H9 (cell line): Measurements from ENCODE around the gene IFNK. TPM values are rescaled to one million over a fixed set of nuclear protein-coding genes. Genes with fewer than 3 reads are reported as not detected.

ENCODE experiments used
- DNase-seq: peaks from one replicate; pipeline ENCODE4 v3.0.0-alpha.2; 2017
- H2AFZ ChIP-seq: one replicate; pipeline ENCODE4 v1.6.1; 2013; ENCODE audit warnings: mild to moderate bottlenecking, low read length, control low read depth, moderate library complexity
- H2AK5ac ChIP-seq: 2 replicates; pipeline ENCODE4 v1.6.1; 2013; ENCODE audit warnings: low read length, control low read depth, mixed read lengths; ENCODE audit not compliant: insufficient read length
- H2BK120ac ChIP-seq: one replicate; pipeline ENCODE4 v1.6.1; 2013; ENCODE audit warnings: low read depth, mild to moderate bottlenecking, low read length, control low read depth, inconsistent platforms; ENCODE audit not compliant: poor library complexity, severe bottlenecking
- H2BK12ac ChIP-seq: 2 replicates; pipeline ENCODE4 v1.6.1; 2013; ENCODE audit warnings: low read length, control low read depth, mixed read lengths, low read depth; ENCODE audit not compliant: insufficient read length
- H2BK15ac ChIP-seq: 2 replicates; pipeline ENCODE4 v1.6.1; 2013; ENCODE audit warnings: low read depth, low read length, control low read depth
- H2BK20ac ChIP-seq: one replicate; pipeline ENCODE4 v1.6.1; 2013; ENCODE audit warnings: low read depth, mild to moderate bottlenecking, low read length, control low read depth, inconsistent platforms; ENCODE audit not compliant: poor library complexity, severe bottlenecking
- H2BK5ac ChIP-seq: 2 replicates; pipeline ENCODE4 v1.6.1; 2013; ENCODE audit warnings: low read length, control low read depth, mixed read lengths; ENCODE audit not compliant: insufficient read length
- H3K14ac ChIP-seq: 2 replicates; pipeline ENCODE4 v1.6.1; 2013; ENCODE audit warnings: low read length, control low read depth; ENCODE audit not compliant: insufficient read depth
- H3K18ac ChIP-seq: 2 replicates; pipeline ENCODE4 v1.6.1; 2013; ENCODE audit warnings: low read depth, mild to moderate bottlenecking, mixed read lengths, low read length, control low read depth; ENCODE audit not compliant: insufficient read length
- H3K23ac ChIP-seq: 2 replicates; pipeline ENCODE4 v1.6.1; 2013; ENCODE audit warnings: low read length, control low read depth, mixed read lengths, low read depth; ENCODE audit not compliant: insufficient read length
- H3K23me2 ChIP-seq: 2 replicates; pipeline ENCODE4 v1.6.1; 2013; ENCODE audit warnings: low read depth, mild to moderate bottlenecking, mixed read lengths, low read length, control low read depth; ENCODE audit not compliant: insufficient read length, poor library complexity, severe bottlenecking
- H3K27ac ChIP-seq: 2 replicates; pipeline ENCODE4 v1.5.1; 2013; ENCODE audit warnings: low read length, control low read depth, mixed read lengths, low read depth; ENCODE audit not compliant: insufficient read length
- H3K27me3 ChIP-seq: 2 replicates; pipeline ENCODE4 v1.6.1; 2013; ENCODE audit warnings: low read length, control low read depth, inconsistent platforms; ENCODE audit not compliant: insufficient read depth
- H3K4ac ChIP-seq: 2 replicates; pipeline ENCODE4 v1.6.1; 2013; ENCODE audit warnings: low read depth, mild to moderate bottlenecking, control low read depth, inconsistent platforms, low read length, moderate library complexity
- H3K4me1 ChIP-seq: 2 replicates; pipeline ENCODE4 v1.6.1; 2013; ENCODE audit warnings: low read length, control low read depth, inconsistent platforms; ENCODE audit not compliant: insufficient read depth
- H3K4me2 ChIP-seq: 2 replicates; pipeline ENCODE4 v1.6.1; 2013; ENCODE audit warnings: low read length, control low read depth, mixed read lengths; ENCODE audit not compliant: insufficient read length, insufficient read depth
- H3K56ac ChIP-seq: 2 replicates; pipeline ENCODE4 v1.6.1; 2013; ENCODE audit warnings: low read depth, mild to moderate bottlenecking, mixed read lengths, low read length, control low read depth; ENCODE audit not compliant: insufficient read length
- H3K79me1 ChIP-seq: 2 replicates; pipeline ENCODE4 v1.6.1; 2013; ENCODE audit warnings: low read depth, mild to moderate bottlenecking, moderate library complexity, low read length, control low read depth, inconsistent platforms; ENCODE audit not compliant: insufficient read depth, poor library complexity, severe bottlenecking
- H3K79me2 ChIP-seq: 2 replicates; pipeline ENCODE4 v1.6.1; 2013; ENCODE audit warnings: low read length, control low read depth, inconsistent platforms; ENCODE audit not compliant: insufficient read depth
- H3K9ac ChIP-seq: 2 replicates; pipeline ENCODE4 v1.6.1; 2013; ENCODE audit warnings: low read length, control low read depth, mixed read lengths; ENCODE audit not compliant: insufficient read length; ENCODE audit errors: extremely low read depth
- H3K9me3 ChIP-seq: one replicate; pipeline ENCODE4 v1.6.1; 2013; ENCODE audit warnings: low read depth, low read length, inconsistent platforms; ENCODE audit not compliant: control insufficient read depth
- H3T11ph ChIP-seq: one replicate; pipeline ENCODE4 v1.6.1; 2013; ENCODE audit warnings: mild to moderate bottlenecking, low read length, control low read depth, inconsistent platforms
- H4K20me1 ChIP-seq: one replicate; pipeline ENCODE4 v1.6.1; 2013; ENCODE audit not compliant: control insufficient read depth, insufficient read length, insufficient read depth
- H4K5ac ChIP-seq: 2 replicates; pipeline ENCODE4 v1.6.1; 2013; ENCODE audit warnings: low read depth, mild to moderate bottlenecking, mixed read lengths, low read length, control low read depth; ENCODE audit not compliant: insufficient read length
- H4K8ac ChIP-seq: replicated peaks from 2 replicates; pipeline ENCODE4 v1.6.1; 2013; ENCODE audit warnings: low read length, control low read depth, mixed read lengths, low read depth; ENCODE audit not compliant: insufficient read length
- H4K91ac ChIP-seq: 2 replicates; pipeline ENCODE4 v1.6.1; 2013; ENCODE audit warnings: low read depth, mild to moderate bottlenecking, moderate library complexity, mixed read lengths, low read length, control low read depth; ENCODE audit not compliant: insufficient read length
- H3K27ac Mint-ChIP-seq, 3 experiments: 2 replicates in 2 of 3; 3 replicates in 1 of 3; pipeline ENCODE4 v1.8.0; 2020 to 2021; ENCODE audit warnings: mixed read lengths in 3 of 3, mild to moderate bottlenecking in 1 of 3, moderate library complexity in 1 of 3
- H3K27me3 Mint-ChIP-seq: 2 replicates; pipeline ENCODE4 v1.8.0; 2021; ENCODE audit warnings: low read depth, mild to moderate bottlenecking, moderate library complexity, mixed read lengths
- H3K36me3 Mint-ChIP-seq, 3 experiments: 2 replicates in 2 of 3; 3 replicates in 1 of 3; pipeline ENCODE4 v1.8.0; 2020 to 2021; ENCODE audit warnings: low read depth in 3 of 3, mixed read lengths in 3 of 3; ENCODE audit not compliant: insufficient read depth in 1 of 3
- H3K4me1 Mint-ChIP-seq, 2 experiments: 2 replicates each; pipeline ENCODE4 v1.8.0; 2020; ENCODE audit warnings: mixed read lengths in 2 of 2
- H3K4me3 Mint-ChIP-seq, 2 experiments: 2 replicates in 1 of 2; 3 replicates in 1 of 2; pipeline ENCODE4 v1.8.0; 2020 to 2021; ENCODE audit warnings: mild to moderate bottlenecking in 2 of 2, mixed read lengths in 2 of 2, moderate library complexity in 1 of 2
- H3K9me3 Mint-ChIP-seq, 2 experiments: 2 replicates in 1 of 2; 3 replicates in 1 of 2; pipeline ENCODE4 v1.8.0; 2020; ENCODE audit warnings: mild to moderate bottlenecking in 2 of 2, mixed read lengths in 2 of 2, moderate library complexity in 1 of 2
- WGBS: extraction: QIAGEN DNeasy Blood & Tissue Kit; methylation state at CpG from one replicate; pipeline ENCODE4 v1.1.7; 2013; ENCODE audit warnings: missing lambda C conversion rate, low lambda C conversion rate, mixed read lengths; ENCODE audit not compliant: insufficient read length; ENCODE audit errors: extremely low coverage; 5-methylcytosine and 5-hydroxymethylcytosine counted together
- total RNA-seq: library from RNA; stranded (reverse); gene quantifications from 2 replicates; pipeline ENCODE4 v1.2.1, GENCODE V29; 2021
- TF ChIP-seq, protein P1 (sequence below): fragments of 200-600 bp; sonication (generic); conservative IDR thresholded peaks from 3 replicates; pipeline ENCODE4 v1.8.0; 2021; ENCODE audit warnings: antibody characterized with exemption, mild to moderate bottlenecking

Gene IFNK
- total RNA-seq, 1 experiment from 2014 or later, result not detected

DNA sequence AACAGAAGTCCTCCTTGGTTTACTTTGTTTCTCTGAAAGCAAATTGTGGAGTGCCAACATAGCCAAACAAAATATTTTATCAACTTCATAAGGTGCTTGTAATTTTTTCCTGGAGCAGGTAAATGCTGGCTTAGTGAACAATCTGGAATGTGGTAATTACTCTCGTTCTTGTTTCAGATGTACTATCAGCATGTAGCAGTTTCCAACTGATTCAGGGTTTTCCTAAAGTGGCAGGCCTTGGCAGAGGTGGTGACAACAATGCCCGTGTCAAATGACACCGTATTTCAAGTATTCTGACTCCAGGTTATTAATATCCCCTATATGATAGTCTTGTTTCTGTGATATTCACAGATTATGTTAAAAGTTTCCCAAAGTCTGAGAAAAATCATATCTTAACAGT, 48.0 kb downstream of the IFNK start:
- Histone ChIP-seq H3K56ac (no peak overlapping the region), H3T11ph (no peak overlapping the region), H3K79me2 (peaks cover 3% of the 10 kb centered on the region; the same call in 1 of the 2 replicates), H2AFZ (no peak overlapping the region), H2BK5ac (no peak overlapping the region), H3K9ac (no peak overlapping the region), H2BK20ac (no peak overlapping the region), H3K9me3 (no peaks in the 10 kb centered on the region), H3K4me1 (no peaks in the 10 kb centered on the region), H3K23me2 (peaks cover 8% of the 10 kb centered on the region), H3K27ac (no peak overlapping the region), H3K14ac (no peak overlapping the region), H4K91ac (no peak overlapping the region), H3K18ac (no peak overlapping the region), H3K4ac (no peak overlapping the region), H4K20me1 (no peaks in the 10 kb centered on the region), H2BK12ac (no peak overlapping the region), H4K5ac (no peak overlapping the region), H3K79me1 (no peaks in the 10 kb centered on the region), H2BK120ac (no peak overlapping the region), H3K27me3 (no peaks in the 10 kb centered on the region), H2BK15ac (no peak overlapping the region), H2AK5ac (no peak overlapping the region), H3K23ac (no peak overlapping the region), H3K4me2 (peak overlapping the region; percentile 97), H4K8ac (no peak overlapping the region)
- Mint-ChIP-seq H3K4me1 (peaks cover 19 to 22% of the 10 kb centered on the region in 2 experiments), H3K27me3 (peaks cover 7% of the 10 kb centered on the region), H3K4me3 (peak overlapping the region; percentile 88 to 99), H3K27ac (peak overlapping the region in 1 of 3 experiments; percentile 27; a peak in 1 of 7 replicates), H3K36me3 (peaks cover 0 to 7% (median under 1%) of the 10 kb centered on the region in 3 experiments; a peak in 4 of 7 replicates), H3K9me3 (peaks cover 2 to 3% of the 10 kb centered on the region in 2 experiments; a peak in 4 of 5 replicates)
- TF ChIP-seq, protein P1, sequence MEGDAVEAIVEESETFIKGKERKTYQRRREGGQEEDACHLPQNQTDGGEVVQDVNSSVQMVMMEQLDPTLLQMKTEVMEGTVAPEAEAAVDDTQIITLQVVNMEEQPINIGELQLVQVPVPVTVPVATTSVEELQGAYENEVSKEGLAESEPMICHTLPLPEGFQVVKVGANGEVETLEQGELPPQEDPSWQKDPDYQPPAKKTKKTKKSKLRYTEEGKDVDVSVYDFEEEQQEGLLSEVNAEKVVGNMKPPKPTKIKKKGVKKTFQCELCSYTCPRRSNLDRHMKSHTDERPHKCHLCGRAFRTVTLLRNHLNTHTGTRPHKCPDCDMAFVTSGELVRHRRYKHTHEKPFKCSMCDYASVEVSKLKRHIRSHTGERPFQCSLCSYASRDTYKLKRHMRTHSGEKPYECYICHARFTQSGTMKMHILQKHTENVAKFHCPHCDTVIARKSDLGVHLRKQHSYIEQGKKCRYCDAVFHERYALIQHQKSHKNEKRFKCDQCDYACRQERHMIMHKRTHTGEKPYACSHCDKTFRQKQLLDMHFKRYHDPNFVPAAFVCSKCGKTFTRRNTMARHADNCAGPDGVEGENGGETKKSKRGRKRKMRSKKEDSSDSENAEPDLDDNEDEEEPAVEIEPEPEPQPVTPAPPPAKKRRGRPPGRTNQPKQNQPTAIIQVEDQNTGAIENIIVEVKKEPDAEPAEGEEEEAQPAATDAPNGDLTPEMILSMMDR, result no peak
- WGBS, result no CpG with 5 or more reads among the region's 3 CpGs
- DNase-seq, result no peak
